NCI-H1105 treated with DMSO at 0.1 percent for 48 hours (cell line): ENCODE measurements around the gene KRTAP5-5.
A peak's percentile ranks its signal among the peaks of the same experiment; 100 is the strongest.
"Not testable (repeated sequence)": the region's sequence is repeated elsewhere in the genome, so short reads cannot be mapped to it uniquely, and the experiment has no call there.

Experiments used
- DNase-seq: peaks from one replicate; lab custom pipeline; 2025; lab: John Stamatoyannopoulos, UW

The KRTAP5-5 gene

DNA sequence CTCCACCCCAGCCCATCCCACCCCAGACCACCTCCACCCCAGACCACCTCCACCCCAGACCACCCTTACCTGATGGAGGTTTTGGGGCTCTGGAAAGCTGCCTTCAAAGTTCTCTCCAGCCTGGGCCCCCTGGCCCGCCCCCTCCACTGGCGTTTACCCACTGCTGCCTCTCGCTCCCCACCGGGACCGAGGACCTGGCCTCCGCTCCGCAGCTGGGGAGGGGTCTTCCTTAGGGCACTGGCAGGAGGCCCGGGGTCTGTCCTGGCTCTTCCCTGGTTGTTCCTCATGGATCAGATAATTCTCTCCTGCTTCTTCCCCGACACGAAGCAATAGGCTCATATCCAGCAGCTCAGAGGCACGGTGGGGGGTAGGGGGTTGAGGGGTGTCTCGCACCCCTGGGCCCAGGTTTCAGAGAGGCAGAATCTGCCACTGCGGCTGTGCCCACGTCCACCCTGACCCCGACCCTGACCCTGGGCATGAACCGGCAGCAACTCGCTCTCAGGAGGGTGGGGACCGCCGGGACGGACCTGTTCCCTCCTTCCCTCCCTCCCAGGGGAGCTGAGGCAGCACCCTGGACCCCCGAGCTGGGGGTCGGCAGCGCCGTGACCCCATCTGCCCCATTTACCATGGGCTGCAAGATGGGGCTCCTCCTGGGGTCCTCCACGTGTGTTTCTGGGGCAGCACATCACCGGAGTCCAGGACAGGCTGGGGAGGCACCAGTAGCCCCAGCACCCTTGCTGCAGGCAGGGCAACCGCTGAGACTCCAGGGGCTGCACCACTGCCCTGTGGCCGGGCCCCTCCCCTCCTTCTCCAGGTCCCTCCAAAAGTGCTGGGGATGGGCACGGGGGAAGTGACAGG, 12.9 kb downstream of the KRTAP5-5 start:
- DNase-seq = no peak

- no peak for DNase-seq
Observed at GRCh38 chr11:1643146-1643690, 13.6 kb downstream of the KRTAP5-5 start.

GRCh38 chr11:1644601-1645356, 15.2 kb downstream of the KRTAP5-5 start:
- no peak for DNase-seq

DNA sequence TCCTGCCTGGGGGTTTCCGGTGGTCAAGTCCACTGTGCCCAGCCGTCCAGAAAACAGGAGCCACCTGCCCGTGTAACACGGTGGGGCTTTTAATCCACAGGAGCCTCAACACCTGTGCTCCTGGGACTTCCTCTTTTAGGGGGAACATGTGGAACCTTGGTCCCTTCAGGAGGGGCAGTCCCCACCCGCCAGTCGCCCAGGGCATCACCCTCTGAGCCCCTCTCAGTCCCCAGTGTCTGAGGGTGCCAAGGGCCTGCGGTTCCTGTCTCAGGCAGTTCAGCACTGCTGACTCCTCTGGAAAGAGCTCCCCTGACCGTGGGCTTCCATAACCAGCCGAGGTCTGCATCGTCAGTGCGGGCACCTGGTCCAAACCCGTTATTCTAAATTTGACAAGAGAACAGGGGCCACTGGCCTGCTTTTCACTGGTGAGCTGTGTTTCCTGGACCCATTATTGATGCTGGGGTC, 15.8 kb downstream of the KRTAP5-5 start:
- DNase-seq = no peak

- not testable (repeated sequence) for DNase-seq
Observed at GRCh38 chr11:1646540-1646939, 17.0 kb downstream of the KRTAP5-5 start.

DNA sequence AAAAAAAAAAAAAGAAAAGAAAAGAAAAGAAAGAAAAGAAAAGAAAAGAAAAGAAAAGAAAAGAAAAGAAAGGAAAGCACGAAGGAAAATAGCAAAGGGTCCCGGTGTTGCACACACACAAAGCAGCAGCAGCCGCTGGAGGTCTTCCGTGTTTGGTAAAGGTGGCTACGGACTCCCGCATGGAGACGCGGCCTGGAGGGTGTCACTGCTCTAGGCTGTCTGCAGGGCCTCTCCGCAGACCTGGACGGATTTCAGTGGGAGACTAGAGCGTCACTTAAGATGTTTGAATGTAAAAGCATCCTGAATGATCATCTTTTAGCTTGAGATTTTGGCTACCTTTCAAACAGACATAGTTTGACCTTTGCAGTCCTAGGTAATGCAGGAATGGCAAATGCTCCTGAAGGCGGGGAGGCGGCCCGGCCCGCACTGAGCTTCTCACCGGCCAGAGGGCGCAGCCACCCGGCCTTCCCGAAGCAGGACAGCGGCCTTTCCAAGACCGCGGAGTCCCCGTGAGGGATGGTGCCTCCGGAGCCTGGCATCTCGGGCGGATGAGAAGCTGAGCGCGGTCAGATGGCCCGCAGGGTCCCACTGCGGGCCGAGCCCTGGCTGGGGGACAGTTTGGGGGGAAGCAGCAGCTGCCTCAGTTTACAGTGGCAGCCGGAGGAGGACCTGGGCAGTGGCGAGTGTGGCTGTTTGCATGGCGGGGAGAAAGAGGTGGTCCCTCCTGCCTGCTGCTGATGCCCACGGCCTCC, 18.5 kb downstream of the KRTAP5-5 start:
- DNase-seq = no peak

GRCh38 chr11:1648653-1649420, 19.3 kb downstream of the KRTAP5-5 start:
- DNase-seq = no peak

- DNase-seq = no peak
Observed at GRCh38 chr11:1650034-1650917, 20.7 kb downstream of the KRTAP5-5 start.

- DNase-seq = no peak
Observed at GRCh38 chr11:1650918-1651262, 21.3 kb downstream of the KRTAP5-5 start.

DNA sequence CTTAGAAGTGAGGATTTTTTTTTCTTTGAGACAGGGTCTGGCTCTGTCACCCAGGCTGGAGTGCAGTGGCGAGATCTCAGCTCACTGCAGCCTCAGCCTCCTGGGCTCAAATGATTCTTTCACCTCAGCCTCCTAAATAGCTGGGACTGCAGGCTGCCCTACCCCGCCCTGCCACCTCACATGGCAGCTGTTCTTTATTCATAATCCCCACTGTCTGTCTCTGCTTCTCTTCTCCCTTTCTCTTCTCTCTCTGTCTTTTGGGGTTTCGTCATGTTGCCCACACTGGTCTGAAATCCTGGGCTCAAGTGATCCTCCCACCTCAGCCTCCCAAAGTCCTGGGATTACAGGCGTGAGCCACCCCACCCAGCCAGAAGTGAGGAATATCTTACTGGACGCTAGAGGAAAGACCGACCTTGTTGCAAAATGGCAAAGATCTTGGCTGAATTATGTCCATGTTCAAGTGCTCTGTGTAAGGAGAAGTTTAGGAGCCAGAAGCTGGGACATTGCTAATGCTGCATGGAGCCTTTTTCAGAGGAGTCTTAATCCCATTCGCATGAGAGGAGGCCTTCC, 21.9 kb downstream of the KRTAP5-5 start:
- no peak for DNase-seq

DNA sequence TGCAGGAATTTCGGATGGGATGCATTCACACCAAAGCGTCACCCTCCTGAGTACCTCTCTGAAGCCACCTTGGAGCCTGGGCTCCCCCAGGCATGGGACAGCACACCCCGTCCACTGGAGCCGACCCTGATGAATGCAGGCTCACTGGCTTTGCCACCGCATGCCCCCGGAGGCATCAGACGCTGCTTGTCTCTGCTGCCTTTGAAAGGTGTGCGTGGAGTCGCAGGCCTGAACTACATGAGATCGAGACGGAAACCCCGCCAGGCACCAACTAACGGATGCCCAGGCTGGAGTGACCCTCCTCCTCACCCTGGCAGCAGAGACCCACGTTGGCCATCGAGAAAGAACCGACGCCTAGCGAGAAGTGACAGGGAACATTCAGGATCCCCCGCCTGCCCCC, 22.5 kb downstream of the KRTAP5-5 start:
- no peak for DNase-seq

- DNase-seq = no peak
Observed at GRCh38 chr11:1652442-1652770, 22.8 kb downstream of the KRTAP5-5 start.

GRCh38 chr11:1652771-1653540, 23.4 kb downstream of the KRTAP5-5 start:
- peak; percentile 50 for DNase-seq

GRCh38 chr11:1653541-1654387, 24.2 kb downstream of the KRTAP5-5 start:
- DNase-seq = no peak

DNA sequence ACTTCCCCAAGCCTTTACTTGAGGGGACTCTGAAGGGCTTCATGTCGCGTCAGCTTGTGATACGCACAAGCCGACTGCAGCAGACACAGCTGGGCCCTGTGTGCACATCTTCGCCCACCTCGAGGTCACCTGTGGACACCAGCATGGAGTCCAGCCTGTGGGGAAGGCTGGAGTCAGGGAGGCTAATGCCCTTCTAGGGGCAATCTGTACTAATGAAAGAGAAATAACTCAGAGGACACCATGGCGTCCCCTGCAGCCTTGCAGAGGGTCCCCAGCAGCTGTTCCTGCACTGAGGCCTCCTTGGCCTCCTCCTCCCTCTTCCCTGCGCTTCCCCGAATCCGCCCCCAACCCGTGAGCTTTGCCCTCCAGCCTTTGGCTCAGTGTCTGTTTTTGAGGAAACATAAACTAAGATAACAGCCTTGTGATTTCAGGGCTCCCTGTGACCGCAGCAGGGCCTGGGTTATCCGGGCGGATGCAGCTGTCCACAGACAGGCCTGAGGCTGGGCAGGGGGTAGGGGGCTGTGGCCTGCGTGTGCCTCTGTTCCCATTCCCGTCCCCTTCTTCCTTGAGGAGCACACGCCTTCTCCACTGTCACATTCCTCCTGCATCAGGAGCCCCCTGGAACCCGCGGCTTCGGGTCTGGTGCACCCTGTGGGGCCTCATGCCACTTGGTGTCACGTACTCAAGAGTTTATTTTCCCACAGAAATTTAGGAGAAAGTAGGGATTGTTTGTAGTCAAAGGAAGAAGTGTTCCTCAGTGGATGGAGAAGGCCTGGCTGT, 25.0 kb downstream of the KRTAP5-5 start:
- no peak for DNase-seq

GRCh38 chr11:1655168-1656060, 25.8 kb downstream of the KRTAP5-5 start:
- no peak for DNase-seq

DNA sequence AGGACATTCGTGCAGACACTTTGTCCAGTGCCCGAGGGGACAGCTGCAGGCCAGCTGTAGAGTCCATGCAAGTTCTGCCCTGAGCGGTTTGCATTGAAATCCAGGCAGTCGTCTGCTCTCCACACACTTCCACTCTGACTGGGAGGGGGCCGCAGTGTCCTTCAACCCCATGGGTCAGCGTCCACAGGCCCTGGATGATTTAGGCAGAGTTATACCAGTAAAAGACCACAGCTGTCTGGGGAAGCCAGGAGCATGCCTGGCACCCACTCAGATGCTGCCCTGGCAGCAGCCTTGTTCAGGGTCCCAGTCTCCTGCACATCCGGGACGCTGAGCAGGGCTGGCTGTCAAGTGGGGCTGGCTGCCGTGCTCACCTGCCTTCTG, 26.5 kb downstream of the KRTAP5-5 start:
- no peak for DNase-seq
